ACHN (cell line): ENCODE results near the gene DCPS.
"Not testable (repeated sequence)": the region's sequence is repeated elsewhere in the genome, so short reads cannot be mapped to it uniquely, and the experiment has no call there.

Experiments
- DNase-seq: peaks from one replicate; pipeline ENCODE4 v3.0.0-alpha.2; 2015
- in situ Hi-C: cut with HindIII; loops from 2 replicates; pipeline ENCODE4 v1.10.0; 2017; ENCODE audit warnings: low sequenced_read_pairs, low pct_ligation_motif_present, low pct_unique_long_range_greater_than_20kb

Gene DCPS

GRCh38 chr11:126282736-126283591, 20.9 kb upstream of the DCPS start, which contains the start of gene TIRAP:
Gene TIRAP, plus strand, starts transcription at chr11:126283093. Its CDS starts 7,802 bp downstream, at chr11:126290895.
- DNase-seq: peak; percentile 52
- in situ Hi-C loops: no loop called here

GRCh38 chr11:126284829-126285228, 19.0 kb upstream of the DCPS start:
- DNase-seq: peak; percentile 78
- in situ Hi-C loops: no loop called here

- no peak for DNase-seq
- in situ Hi-C loops: no loop called here
Observed at GRCh38 chr11:126288237-126288636, 15.6 kb upstream of the DCPS start.

- in situ Hi-C loops: no loop called here
- DNase-seq: no peak
Observed at GRCh38 chr11:126290887-126291286, 13.0 kb upstream of the DCPS start.

GRCh38 chr11:126293726-126294125, 10.1 kb upstream of the DCPS start:
- DNase-seq: no peak
- in situ Hi-C loops: no loop called here

- DNase-seq: no peak
- in situ Hi-C loops: no loop called here
Observed at GRCh38 chr11:126297004-126297403, 6.9 kb upstream of the DCPS start.

- in situ Hi-C loops: no loop called here
- no peak for DNase-seq
Observed at GRCh38 chr11:126304457-126305075, 706 bp downstream of the DCPS start.

- in situ Hi-C loops: no loop called here
- DNase-seq: no peak
Observed at GRCh38 chr11:126305699-126306098, 1.8 kb downstream of the DCPS start.

- in situ Hi-C loops: no loop called here
Observed at GRCh38 chr11:126307706-126308105, 3.8 kb downstream of the DCPS start.

GRCh38 chr11:126308271-126308671, 4.4 kb downstream of the DCPS start:
- no peak for DNase-seq
- in situ Hi-C loops: no loop called here

More at GRCh38 chr11:126307706-126308105, 3.8 kb downstream of the DCPS start:
- peak; percentile 40 for DNase-seq

- in situ Hi-C loops, DNase-seq: not testable (repeated sequence)
Observed at GRCh38 chr11:126308771-126309170, 4.9 kb downstream of the DCPS start.

- peak; percentile 63 for DNase-seq
- in situ Hi-C loops: no loop called here
Observed at GRCh38 chr11:126310200-126310991, 6.5 kb downstream of the DCPS start.

- in situ Hi-C loops: no loop called here
- DNase-seq: no peak
Observed at GRCh38 chr11:126310992-126311310, 7.1 kb downstream of the DCPS start.

GRCh38 chr11:126311401-126312291, 7.8 kb downstream of the DCPS start:
- in situ Hi-C loops: no loop called here
- no peak for DNase-seq

GRCh38 chr11:126312961-126313360, 9.1 kb downstream of the DCPS start:
- no peak for DNase-seq
- in situ Hi-C loops: no loop called here

- in situ Hi-C loops: no loop called here
- no peak for DNase-seq
Observed at GRCh38 chr11:126313826-126314225, 10.0 kb downstream of the DCPS start.

- in situ Hi-C loops: no loop called here
- no peak for DNase-seq
Observed at GRCh38 chr11:126317432-126317755, 13.5 kb downstream of the DCPS start.

GRCh38 chr11:126317756-126318573, 14.1 kb downstream of the DCPS start:
- no peak for DNase-seq
- in situ Hi-C loops: no loop called here
